Amniotic stem cell (primary cell): ENCODE results near the gene NCK1.
"Not testable (repeated sequence)": the region's sequence is repeated elsewhere in the genome, so short reads cannot be mapped to it uniquely, and the experiment has no call there.

Experiments
- DNase-seq: peaks from one replicate; lab custom pipeline; 2025; lab: John Stamatoyannopoulos, UW

The NCK1 gene

GRCh38 chr3:136862617-136863322, 762 bp downstream of the NCK1 start:
- DNase-seq: peak; percentile 34

GRCh38 chr3:136869282-136869681, 7.3 kb downstream of the NCK1 start:
- DNase-seq: no peak

GRCh38 chr3:136872258-136872657, 10.2 kb downstream of the NCK1 start:
- DNase-seq: not testable (repeated sequence)

- DNase-seq: not testable (repeated sequence)
Observed at GRCh38 chr3:136879510-136879909, 17.5 kb downstream of the NCK1 start.

GRCh38 chr3:136882571-136882970, 20.6 kb downstream of the NCK1 start:
- no peak for DNase-seq

GRCh38 chr3:136883967-136884720, 22.1 kb downstream of the NCK1 start:
- DNase-seq: no peak

GRCh38 chr3:136885357-136886213, 23.6 kb downstream of the NCK1 start:
- no peak for DNase-seq

GRCh38 chr3:136889947-136890346, 27.9 kb downstream of the NCK1 start:
- DNase-seq: no peak

- no peak for DNase-seq
Observed at GRCh38 chr3:136891934-136892855, 30.2 kb downstream of the NCK1 start.

- no peak for DNase-seq
Observed at GRCh38 chr3:136893848-136894443, 31.9 kb downstream of the NCK1 start.

GRCh38 chr3:136897171-136897570, 35.2 kb downstream of the NCK1 start:
- not testable (repeated sequence) for DNase-seq

- DNase-seq: no peak
Observed at GRCh38 chr3:136898549-136898948, 36.5 kb downstream of the NCK1 start.

- DNase-seq: no peak
Observed at GRCh38 chr3:136898954-136899353, 36.9 kb downstream of the NCK1 start.

GRCh38 chr3:136899622-136900158, 37.7 kb downstream of the NCK1 start:
- DNase-seq: no peak

- DNase-seq: not testable (repeated sequence)
Observed at GRCh38 chr3:136900694-136901093, 38.7 kb downstream of the NCK1 start.

GRCh38 chr3:136901391-136901790, 39.4 kb downstream of the NCK1 start:
- DNase-seq: no peak

- DNase-seq: not testable (repeated sequence)
Observed at GRCh38 chr3:136902530-136902929, 40.5 kb downstream of the NCK1 start.

- DNase-seq: no peak
Observed at GRCh38 chr3:136903899-136904298, 41.9 kb downstream of the NCK1 start.

- no peak for DNase-seq
Observed at GRCh38 chr3:136904746-136905145, 42.7 kb downstream of the NCK1 start.

- no peak for DNase-seq
Observed at GRCh38 chr3:136905549-136905948, 43.5 kb downstream of the NCK1 start.

GRCh38 chr3:136906725-136907124, 44.7 kb downstream of the NCK1 start:
- DNase-seq: no peak
